T-helper 2 cell treated with Interferon-gamma antibody and Interleukin-4, amounts not matched to agents 5 μg/mL and 100 μg/mL, for 36 hours (primary cell): ENCODE results near the gene GEMIN2.
"Not testable (repeated sequence)": the region's sequence is repeated elsewhere in the genome, so short reads cannot be mapped to it uniquely, and the experiment has no call there.

ENCODE experiments used
- DNase-seq: peaks from one replicate; pipeline ENCODE4 v3.0.0; 2021; ENCODE audit warnings: low spot score
- H3K27ac Mint-ChIP-seq: one replicate; pipeline ENCODE4 v1.8.0; 2021; ENCODE audit warnings: mild to moderate bottlenecking, mixed read lengths
- H3K27me3 Mint-ChIP-seq: one replicate; pipeline ENCODE4 v1.8.0; 2021; ENCODE audit warnings: low read depth, mixed read lengths
- H3K36me3 Mint-ChIP-seq: one replicate; pipeline ENCODE4 v1.8.0; 2021; ENCODE audit warnings: low read depth, mixed read lengths
- H3K4me1 Mint-ChIP-seq: one replicate; pipeline ENCODE4 v1.8.0; 2021; ENCODE audit warnings: low read depth, mixed read lengths
- H3K4me3 Mint-ChIP-seq: one replicate; pipeline ENCODE4 v1.8.0; 2022; ENCODE audit warnings: mild to moderate bottlenecking, moderate library complexity, mixed read lengths
- H3K9me3 Mint-ChIP-seq: one replicate; pipeline ENCODE4 v1.8.0; 2021; ENCODE audit warnings: mixed read lengths

GEMIN2 gene

DNA sequence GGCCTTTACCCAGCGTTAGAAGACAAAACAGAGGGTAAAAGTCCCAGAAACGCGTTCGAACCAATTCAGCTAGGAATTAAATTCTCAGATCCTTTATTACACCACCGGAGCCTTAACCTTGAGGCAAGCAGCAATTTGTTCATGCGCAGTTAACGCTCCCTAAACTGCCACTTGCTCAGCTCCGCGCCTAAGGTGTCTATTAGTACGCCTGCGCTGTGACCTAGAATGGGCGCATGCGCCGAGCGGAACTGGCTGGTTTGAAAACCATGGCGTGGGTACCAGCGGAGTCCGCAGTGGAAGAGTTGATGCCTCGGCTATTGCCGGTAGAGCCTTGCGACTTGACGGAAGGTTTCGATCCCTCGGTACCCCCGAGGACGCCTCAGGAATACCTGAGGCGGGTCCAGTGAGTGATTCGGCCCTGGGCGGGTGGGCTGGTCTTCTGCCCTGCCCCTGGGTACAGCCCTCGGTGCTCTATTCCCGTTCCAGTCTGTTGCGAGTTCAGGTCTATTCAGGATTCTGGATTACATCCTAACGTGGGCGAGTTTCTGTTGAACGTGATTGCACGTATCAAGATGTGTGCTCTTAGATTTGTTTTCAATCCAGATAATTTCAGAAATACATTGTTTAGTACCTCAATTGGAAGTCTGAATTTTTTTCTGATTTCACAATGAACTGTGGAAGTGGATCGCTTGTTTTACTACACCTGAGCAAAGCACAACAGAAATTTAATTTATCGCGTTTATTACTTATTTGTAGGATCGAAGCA is at the start of gene GEMIN2:
Gene GEMIN2, plus strand, starts transcription at position 251 of the 766 bp plus-strand sequence. Its CDS starts 16 bp downstream, at position 267.
- H3K27me3 Mint-ChIP-seq: no peaks in the 10 kb centered on the region
- peak; percentile 97 for DNase-seq
- peak within 1 kb of the TSS; percentile 91 for H3K27ac Mint-ChIP-seq
- peak within 1 kb of the TSS; percentile 94 for H3K4me3 Mint-ChIP-seq
- peaks cover 15% of the 10 kb centered on the region for H3K4me1 Mint-ChIP-seq
- peaks cover 13% of the 10 kb centered on the region for H3K36me3 Mint-ChIP-seq
- no peaks in the 10 kb centered on the region for H3K9me3 Mint-ChIP-seq

DNA sequence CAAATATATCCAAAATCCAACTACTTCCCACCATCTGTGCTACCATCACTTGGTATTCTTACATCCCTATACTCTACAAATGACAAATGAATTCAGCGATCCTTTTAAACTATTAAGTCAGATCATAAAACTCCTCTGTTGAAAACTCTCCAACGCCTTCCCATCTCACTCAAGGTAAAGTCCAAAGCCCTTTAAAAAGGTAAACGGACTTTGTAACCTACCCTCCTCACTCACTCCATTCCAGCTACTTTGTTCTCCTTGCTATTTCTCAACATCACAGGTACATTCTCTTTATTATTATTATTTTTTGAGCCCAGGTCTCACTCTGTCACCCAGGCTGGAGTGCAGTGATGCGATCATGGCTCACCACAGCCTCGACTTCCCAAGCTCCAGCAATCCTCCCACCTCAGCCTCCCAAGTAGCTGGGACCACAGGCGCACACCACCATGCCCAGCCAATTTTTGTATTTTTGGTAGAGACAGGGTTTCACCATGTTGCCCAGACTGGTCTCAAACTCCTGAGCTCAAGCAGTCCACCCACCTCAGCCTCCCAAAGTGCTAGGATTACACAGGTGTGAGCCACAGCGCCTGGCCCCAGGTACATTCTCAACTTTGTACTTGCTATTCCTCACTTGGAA is 44.8 kb upstream of the GEMIN2 start:
- DNase-seq, H3K4me1 Mint-ChIP-seq, H3K27me3 Mint-ChIP-seq, H3K27ac Mint-ChIP-seq, H3K9me3 Mint-ChIP-seq, H3K4me3 Mint-ChIP-seq: not testable (repeated sequence)
- peaks cover 41% of the 10 kb centered on the region for H3K36me3 Mint-ChIP-seq

DNA sequence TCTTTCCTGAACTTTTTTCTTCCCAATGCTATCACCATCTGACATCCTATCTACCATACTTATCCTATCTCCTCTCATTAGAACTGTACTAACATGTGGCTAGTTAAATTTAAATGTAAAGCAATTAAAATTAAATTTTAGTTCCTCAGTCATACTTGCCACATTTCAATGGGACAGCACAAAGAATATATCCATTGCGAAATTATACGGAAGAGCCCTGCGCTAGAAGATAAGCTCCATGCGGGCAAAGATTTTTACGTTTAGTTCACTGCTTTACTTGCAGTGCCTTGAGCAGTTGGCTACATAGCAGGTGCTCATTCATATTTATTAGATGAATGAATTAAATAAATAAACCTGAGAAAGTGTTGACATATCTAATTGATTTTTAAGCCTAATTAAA is 44.2 kb upstream of the GEMIN2 start:
- Mint-ChIP-seq H3K27ac (no peak overlapping the region), H3K36me3 (peaks cover 40% of the 10 kb centered on the region), H3K27me3 (no peaks in the 10 kb centered on the region), H3K4me3 (no peak overlapping the region), H3K9me3 (no peaks in the 10 kb centered on the region), H3K4me1 (no peaks in the 10 kb centered on the region)
- DNase-seq: no peak

DNA sequence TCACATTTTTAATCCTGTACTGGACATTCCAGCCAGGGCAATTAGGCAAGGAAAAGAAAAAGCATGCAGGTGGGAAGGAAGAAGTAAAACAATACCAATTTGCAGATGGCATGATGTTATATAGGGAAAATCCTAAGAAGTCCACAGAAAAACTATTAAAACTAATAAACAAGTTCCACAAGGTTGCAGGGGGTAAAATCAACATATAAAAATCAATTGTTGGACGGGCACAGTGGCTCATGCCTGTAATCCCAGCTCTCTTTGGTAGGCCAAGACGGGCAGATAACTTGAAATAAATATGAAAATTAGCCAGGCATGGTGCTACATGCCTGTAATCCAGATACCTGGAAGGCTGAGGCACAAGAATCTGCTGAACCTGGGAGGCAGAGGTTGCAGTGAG is 43.0 kb upstream of the GEMIN2 start:
- H3K36me3 Mint-ChIP-seq: peaks cover 36% of the 10 kb centered on the region
- no peaks in the 10 kb centered on the region for H3K27me3 Mint-ChIP-seq
- H3K27ac Mint-ChIP-seq: no peak overlapping the region
- H3K9me3 Mint-ChIP-seq: no peaks in the 10 kb centered on the region
- no peak overlapping the region for H3K4me3 Mint-ChIP-seq
- H3K4me1 Mint-ChIP-seq: no peaks in the 10 kb centered on the region
- DNase-seq: no peak

DNA sequence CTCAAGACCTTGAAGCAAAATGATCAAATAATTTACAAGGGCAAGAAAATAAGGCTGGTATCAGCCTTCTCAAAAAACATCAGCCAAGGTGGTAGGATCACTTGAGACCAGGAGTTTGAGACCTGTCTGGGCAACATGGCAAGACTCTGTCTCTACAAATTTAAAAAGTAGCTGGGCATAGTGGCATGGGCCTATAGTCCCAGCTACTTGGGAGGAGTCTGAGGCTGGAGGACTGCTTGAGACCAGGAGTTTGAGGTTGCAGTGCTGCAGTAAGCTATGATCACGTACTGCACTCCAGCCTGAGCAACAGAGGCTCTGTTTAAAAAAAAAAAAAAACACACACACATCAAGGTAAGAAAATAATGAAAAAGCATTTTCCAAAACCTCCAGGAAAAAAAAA is 33.2 kb upstream of the GEMIN2 start:
- Mint-ChIP-seq H3K27ac (no peak overlapping the region), H3K4me1 (peaks cover 2% of the 10 kb centered on the region), H3K9me3 (no peaks in the 10 kb centered on the region), H3K4me3 (no peak overlapping the region), H3K27me3 (no peaks in the 10 kb centered on the region), H3K36me3 (peaks cover 46% of the 10 kb centered on the region)
- no peak for DNase-seq

DNA sequence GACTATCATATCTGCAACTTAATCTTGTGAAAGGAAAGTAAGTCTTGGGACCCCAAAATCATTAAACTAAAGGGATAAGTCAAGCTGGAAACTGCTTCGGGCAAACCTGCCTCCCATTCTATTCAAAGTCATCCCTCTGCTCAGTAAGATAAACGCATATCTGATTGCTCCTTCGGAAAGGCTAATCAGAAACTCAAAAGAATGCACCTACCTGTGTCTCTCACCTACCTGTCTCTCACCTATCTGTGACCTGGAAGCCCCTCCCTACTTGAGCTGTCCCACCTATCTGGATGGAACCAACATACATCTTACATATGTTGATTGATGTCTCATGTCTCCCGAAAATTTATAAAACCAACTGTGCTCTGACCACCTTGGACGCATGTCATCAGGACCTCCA is 31.0 kb upstream of the GEMIN2 start:
- peaks cover 52% of the 10 kb centered on the region for H3K36me3 Mint-ChIP-seq
- no peaks in the 10 kb centered on the region for H3K9me3 Mint-ChIP-seq

GRCh38 chr14:39085933-39086332 is 28.2 kb upstream of the GEMIN2 start:
- H3K36me3 Mint-ChIP-seq: peaks cover 50% of the 10 kb centered on the region
- no peak overlapping the region for H3K4me3 Mint-ChIP-seq

More for the DNA sequence above, 31.0 kb upstream of the GEMIN2 start:
- H3K4me1 Mint-ChIP-seq: peaks cover 4% of the 10 kb centered on the region
- H3K27me3 Mint-ChIP-seq: no peaks in the 10 kb centered on the region
- H3K4me3 Mint-ChIP-seq: no peak overlapping the region
- no peak overlapping the region for H3K27ac Mint-ChIP-seq
- no peak for DNase-seq

DNA sequence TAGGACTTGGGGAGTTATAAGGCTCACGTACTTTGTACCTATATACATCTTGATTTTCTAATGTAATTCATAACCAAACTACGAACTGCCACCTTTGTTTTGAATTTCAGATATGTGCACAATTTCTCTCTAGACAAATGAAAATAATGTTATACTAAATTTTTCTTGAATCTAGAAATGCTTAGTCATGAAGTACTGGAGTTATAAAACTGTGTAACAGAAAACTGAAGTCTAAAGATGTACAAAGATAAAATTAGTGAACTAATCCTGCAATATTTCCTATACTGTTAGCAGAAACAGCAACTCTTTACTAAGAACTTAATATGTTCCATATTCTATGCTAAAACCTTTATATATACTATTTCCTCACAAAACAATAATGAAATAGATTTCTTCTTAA is 26.6 kb upstream of the GEMIN2 start:
- DNase-seq: no peak
- Mint-ChIP-seq H3K36me3 (peaks cover 60% of the 10 kb centered on the region), H3K27me3 (no peaks in the 10 kb centered on the region), H3K4me1 (peaks cover 17% of the 10 kb centered on the region), H3K4me3 (no peak overlapping the region), H3K27ac (no peak overlapping the region), H3K9me3 (no peaks in the 10 kb centered on the region)

More at GRCh38 chr14:39085933-39086332, 28.2 kb upstream of the GEMIN2 start:
- no peaks in the 10 kb centered on the region for H3K27me3 Mint-ChIP-seq
- H3K4me1 Mint-ChIP-seq: peaks cover 7% of the 10 kb centered on the region
- H3K27ac Mint-ChIP-seq: no peak overlapping the region
- H3K9me3 Mint-ChIP-seq: no peaks in the 10 kb centered on the region
- no peak for DNase-seq

- Mint-ChIP-seq H3K4me1 (peaks cover 23% of the 10 kb centered on the region), H3K27ac (no peak overlapping the region), H3K27me3 (no peaks in the 10 kb centered on the region), H3K36me3 (peaks cover 48% of the 10 kb centered on the region), H3K4me3 (no peak overlapping the region), H3K9me3 (no peaks in the 10 kb centered on the region)
- DNase-seq: no peak
Observed at GRCh38 chr14:39090548-39091111, 23.5 kb upstream of the GEMIN2 start.

DNA sequence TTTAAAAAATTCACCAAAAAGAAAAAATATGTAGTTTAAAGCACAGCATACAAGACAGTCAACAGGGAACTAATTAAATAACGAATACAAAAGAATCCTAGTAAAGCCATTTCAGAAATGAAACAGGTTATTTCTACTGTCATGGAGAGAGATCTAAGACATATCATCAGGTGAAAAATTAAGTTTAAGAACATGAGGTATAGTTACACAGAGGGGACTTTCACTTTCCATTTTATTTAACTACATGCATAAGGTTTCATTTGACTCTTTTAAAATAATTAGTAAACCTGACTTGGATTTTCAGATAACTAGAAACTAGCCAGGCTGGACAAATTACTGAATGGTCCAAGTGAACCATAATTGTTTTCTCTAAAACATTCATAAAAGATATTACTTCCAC is 22.4 kb upstream of the GEMIN2 start:
- no peak overlapping the region for H3K4me3 Mint-ChIP-seq
- peak overlapping the region; percentile 60 for H3K27ac Mint-ChIP-seq
- H3K4me1 Mint-ChIP-seq: peaks cover 23% of the 10 kb centered on the region
- H3K27me3 Mint-ChIP-seq: no peaks in the 10 kb centered on the region
- H3K36me3 Mint-ChIP-seq: peaks cover 41% of the 10 kb centered on the region
- H3K9me3 Mint-ChIP-seq: no peaks in the 10 kb centered on the region
- no peak for DNase-seq

- peaks cover 33% of the 10 kb centered on the region for H3K36me3 Mint-ChIP-seq
- peaks cover 27% of the 10 kb centered on the region for H3K4me1 Mint-ChIP-seq
- H3K27me3 Mint-ChIP-seq: no peaks in the 10 kb centered on the region
- no peaks in the 10 kb centered on the region for H3K9me3 Mint-ChIP-seq
- no peak overlapping the region for H3K4me3 Mint-ChIP-seq
- DNase-seq: no peak
- no peak overlapping the region for H3K27ac Mint-ChIP-seq
Observed at GRCh38 chr14:39094515-39094914, 19.6 kb upstream of the GEMIN2 start.

- peaks cover 19% of the 10 kb centered on the region for H3K36me3 Mint-ChIP-seq
- peaks cover 29% of the 10 kb centered on the region for H3K4me1 Mint-ChIP-seq
- no peaks in the 10 kb centered on the region for H3K9me3 Mint-ChIP-seq
- peak; percentile 29 for DNase-seq
- no peaks in the 10 kb centered on the region for H3K27me3 Mint-ChIP-seq
- peak overlapping the region; percentile 49 for H3K27ac Mint-ChIP-seq
- H3K4me3 Mint-ChIP-seq: peak overlapping the region; percentile 10
Observed at GRCh38 chr14:39097159-39097558, 17.0 kb upstream of the GEMIN2 start.

DNA sequence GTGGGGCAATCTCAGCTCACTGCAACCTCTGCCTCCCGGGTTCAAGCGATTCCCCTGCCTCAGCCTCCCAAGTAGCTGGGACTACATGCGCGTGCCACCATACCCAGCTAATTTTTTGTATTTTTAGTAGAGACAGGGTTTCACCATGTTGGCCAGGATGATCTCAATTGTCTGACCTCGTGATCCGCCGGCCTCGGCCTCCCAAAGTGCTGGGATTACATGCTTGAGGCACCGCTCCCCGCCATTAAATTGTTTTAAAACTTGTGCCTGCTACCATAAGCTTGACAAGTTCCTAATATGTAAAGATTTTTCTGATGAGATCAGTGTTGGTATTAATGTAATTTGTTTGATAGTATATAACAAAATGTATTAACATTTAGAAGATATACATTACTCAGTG is 14.9 kb upstream of the GEMIN2 start:
- not testable (repeated sequence) for H3K4me3 Mint-ChIP-seq, DNase-seq, H3K27ac Mint-ChIP-seq

DNA sequence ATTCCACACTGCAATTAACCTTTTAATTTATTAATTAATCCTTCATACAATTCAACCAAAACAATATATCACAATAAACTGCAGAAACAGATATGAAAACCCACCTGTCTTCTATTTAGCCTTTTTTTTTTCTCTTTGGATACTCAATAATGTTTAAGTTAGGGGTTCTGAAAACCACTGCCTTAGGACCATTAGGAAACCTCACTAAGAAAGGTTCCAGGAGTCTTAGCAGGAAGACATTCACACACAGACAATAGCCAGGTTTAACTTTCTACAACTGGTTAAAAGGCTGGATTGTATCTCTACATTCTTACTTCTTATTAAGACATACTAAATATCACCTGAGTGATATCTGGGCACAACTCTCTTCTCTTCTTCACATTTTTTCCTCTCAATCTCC is 14.4 kb upstream of the GEMIN2 start:
- Mint-ChIP-seq H3K27me3 (no peaks in the 10 kb centered on the region), H3K4me3 (no peak overlapping the region), H3K4me1 (peaks cover 36% of the 10 kb centered on the region), H3K27ac (no peak overlapping the region), H3K36me3 (peaks cover 11% of the 10 kb centered on the region), H3K9me3 (no peaks in the 10 kb centered on the region)
- no peak for DNase-seq

More for the DNA sequence above, 14.9 kb upstream of the GEMIN2 start:
- not testable (repeated sequence) for H3K27me3 Mint-ChIP-seq, H3K9me3 Mint-ChIP-seq
- peaks cover 16% of the 10 kb centered on the region for H3K36me3 Mint-ChIP-seq
- H3K4me1 Mint-ChIP-seq: peaks cover 37% of the 10 kb centered on the region
